Stimulated activated CD8-positive, alpha-beta memory T cell treated with anti-CD3 and anti-CD28 coated beads, Interleukin-7, amount 100 ng/mL, for 48 hours (primary cell): ENCODE measurements around the gene CACNB2.

ENCODE experiments used
- DNase-seq, 2 donors: peaks; one replicate each; pipeline ENCODE4 v3.0.0-alpha.2; 2020; ENCODE audit warnings: low read depth in 1 of 2; ENCODE audit errors: extremely low read depth in 1 of 2

The CACNB2 gene

GRCh38 chr10:18497806-18498369, 357.7 kb downstream of the CACNB2 start:
- DNase-seq: no peak

GRCh38 chr10:18498998-18499397, 358.8 kb downstream of the CACNB2 start:
- no peak for DNase-seq

DNA sequence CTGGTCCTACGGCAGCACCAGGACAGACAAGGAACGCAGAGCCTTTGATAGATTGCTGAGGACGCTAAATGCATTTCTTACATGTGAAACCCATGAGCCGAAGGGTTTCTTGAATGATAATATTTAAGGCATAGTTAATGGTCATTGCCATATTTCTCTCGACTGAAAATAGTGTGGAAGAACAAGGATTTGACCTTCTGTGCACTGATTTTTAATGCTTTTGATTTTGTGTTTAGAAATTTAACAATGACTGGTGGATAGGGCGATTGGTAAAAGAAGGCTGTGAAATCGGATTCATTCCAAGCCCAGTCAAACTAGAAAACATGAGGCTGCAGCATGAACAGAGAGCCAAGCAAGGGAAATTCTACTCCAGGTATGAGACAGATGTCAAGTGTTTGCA, 360.4 kb downstream of the CACNB2 start:
- no peak for DNase-seq

GRCh38 chr10:18501198-18501597, 361.0 kb downstream of the CACNB2 start:
- DNase-seq: no peak

DNA sequence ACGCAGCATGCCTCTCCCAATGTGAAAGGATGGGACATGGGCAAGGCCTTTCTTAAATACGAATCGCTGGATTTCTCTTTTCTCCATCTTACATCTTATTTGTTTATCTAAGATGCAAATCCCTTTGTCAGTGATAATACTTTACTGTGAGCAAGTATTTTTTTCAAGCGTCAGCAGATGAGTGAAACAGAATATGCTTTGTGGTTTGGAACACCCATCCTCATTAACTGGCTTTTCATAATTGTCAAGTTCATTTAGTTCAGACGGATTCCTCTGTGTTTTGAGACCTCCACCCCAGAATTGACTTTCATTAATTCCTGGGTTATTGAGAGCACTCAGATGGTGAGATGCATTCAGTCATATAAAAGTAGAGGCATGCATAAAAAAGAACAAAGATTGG, 361.4 kb downstream of the CACNB2 start:
- no peak for DNase-seq

- DNase-seq: no peak
These were observed 363.9 kb downstream of the CACNB2 start for GRCh38 chr10:18504161-18504560.

GRCh38 chr10:18505456-18506118, 365.4 kb downstream of the CACNB2 start:
- DNase-seq: no peak

DNA sequence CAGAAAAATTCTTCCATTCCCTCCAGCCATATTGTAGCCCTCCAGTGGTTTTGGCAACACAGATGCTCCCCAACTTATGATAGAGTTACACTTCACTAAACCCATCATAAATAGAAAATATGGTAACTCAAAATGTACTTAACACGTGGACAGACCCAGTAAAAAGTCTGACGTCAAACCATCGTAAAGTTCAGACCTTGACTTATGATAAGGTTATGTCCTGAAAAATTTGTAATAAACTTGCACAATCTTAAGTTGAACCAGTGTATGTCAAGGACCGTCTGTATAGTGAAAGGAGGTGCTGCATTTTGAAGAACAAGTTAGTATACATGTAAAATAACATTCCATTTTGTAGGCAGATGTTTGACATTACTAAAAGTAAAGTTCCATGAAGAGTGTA, 368.4 kb downstream of the CACNB2 start:
- no peak for DNase-seq

DNA sequence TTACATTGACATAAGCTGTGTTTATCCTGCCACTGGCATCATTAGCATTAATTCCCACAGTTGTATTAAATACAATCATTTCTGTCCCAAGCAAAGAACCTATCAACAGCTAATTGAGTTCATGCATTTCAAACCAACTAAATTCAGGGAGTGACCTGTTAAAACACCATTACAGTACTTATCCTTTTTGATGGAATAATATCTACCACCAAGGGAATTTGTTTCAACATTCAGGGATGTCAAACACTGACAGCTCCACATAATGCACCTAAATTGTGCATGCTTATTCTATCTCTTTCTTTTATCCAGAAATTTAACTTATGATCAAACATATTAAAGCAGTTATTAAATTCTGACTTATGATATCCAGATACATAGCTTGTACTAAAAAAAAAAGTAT, 374.3 kb downstream of the CACNB2 start:
- DNase-seq: no peak

DNA sequence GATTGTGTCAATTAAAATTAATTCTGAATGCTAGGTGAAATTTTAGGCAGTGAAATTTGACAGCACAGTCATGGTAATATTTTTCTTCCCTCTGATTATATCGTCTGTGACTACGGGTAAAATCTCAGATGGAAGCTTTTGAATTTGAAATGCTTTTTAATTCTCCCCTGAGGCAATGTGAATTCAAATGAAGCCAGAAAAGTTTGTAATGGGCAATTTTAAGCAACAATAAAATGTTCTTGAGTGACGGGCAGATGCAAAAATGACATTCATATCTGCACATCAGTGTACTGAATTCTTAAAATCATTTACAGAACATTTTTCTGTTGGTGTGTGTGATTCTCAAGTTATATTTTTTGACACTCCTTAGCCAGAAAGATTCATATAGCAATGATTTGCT, 376.6 kb downstream of the CACNB2 start:
- no peak for DNase-seq

DNA sequence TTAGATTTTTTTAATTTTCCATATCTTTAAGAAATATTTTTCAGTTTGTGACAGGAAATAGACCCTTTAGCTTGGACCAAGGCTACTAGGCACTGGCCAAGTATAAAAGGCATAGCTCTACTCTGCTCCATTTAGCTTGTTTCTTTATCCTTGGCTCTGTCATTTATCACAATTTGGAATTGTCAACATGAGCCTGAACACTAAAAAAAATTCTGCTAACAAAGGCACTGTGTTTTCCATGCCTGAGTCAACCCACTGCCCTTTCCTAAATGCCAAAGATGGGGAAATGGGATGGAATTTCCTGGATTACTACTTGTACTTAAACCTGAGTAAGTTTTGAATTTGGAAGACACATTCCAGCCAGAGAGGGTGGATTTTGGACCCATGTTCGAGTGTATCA, 382.8 kb downstream of the CACNB2 start:
- no peak for DNase-seq

GRCh38 chr10:18523858-18524257, 383.6 kb downstream of the CACNB2 start:
- no peak for DNase-seq

DNA sequence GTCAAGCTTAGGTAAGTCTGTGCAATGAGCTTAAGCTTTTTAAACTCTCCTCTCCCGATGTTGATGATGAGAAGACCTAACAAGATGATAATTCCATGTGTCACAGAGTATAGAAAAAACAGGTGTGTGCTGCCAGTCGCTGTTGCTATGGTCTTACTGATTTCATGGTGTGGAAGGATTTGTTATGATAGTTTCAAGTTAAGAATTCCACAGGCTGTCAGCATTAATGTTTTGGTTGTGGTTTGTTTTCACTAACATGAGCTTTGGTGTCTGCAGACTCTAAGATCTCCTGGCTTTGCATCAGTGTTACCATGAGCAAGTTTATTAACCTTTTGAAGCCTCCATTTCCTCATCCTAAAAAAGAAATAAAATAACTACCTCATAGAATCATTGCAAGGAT, 387.5 kb downstream of the CACNB2 start:
- no peak for DNase-seq

DNA sequence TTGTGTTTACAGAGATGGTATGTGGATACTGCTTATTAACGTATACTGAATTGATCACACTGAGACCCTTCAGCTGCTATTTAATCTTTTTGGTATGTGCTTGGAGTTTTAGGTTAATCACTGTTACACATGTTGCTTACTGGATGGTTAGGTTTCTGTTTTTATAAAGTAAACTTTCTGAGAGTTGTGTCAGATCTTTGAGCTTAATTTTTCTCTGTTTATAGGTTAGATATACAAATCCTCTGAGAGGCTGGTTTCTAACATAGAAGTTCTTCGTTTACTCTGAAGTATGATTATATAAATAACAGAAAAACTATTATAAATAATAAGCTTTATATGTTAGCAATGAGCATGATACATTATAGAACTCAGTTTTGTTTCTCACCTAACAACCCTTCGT, 388.1 kb downstream of the CACNB2 start:
- no peak for DNase-seq

- no peak for DNase-seq
These were observed 392.8 kb downstream of the CACNB2 start for GRCh38 chr10:18532881-18533535.

DNA sequence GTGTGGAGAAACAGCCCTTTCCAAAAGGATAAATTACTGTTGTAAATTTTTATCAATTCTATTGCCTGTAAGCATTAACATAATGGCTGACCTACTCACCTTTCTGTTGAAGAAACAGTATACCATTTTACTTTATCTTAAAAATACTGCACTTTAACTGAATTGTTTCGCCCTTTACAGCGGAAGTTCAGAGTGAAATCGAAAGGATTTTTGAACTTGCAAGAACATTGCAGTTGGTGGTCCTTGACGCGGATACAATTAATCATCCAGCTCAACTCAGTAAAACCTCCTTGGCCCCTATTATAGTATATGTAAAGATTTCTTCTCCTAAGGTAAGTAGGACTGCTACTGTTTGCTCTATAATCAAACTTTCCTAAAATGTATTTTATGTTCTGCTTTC, 393.7 kb downstream of the CACNB2 start:
- DNase-seq: no peak

DNA sequence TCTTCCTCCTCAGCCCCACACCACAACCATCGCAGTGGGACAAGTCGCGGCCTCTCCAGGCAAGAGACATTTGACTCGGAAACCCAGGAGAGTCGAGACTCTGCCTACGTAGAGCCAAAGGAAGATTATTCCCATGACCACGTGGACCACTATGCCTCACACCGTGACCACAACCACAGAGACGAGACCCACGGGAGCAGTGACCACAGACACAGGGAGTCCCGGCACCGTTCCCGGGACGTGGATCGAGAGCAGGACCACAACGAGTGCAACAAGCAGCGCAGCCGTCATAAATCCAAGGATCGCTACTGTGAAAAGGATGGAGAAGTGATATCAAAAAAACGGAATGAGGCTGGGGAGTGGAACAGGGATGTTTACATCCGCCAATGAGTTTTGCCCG, 399.1 kb downstream of the CACNB2 start:
- DNase-seq: no peak

DNA sequence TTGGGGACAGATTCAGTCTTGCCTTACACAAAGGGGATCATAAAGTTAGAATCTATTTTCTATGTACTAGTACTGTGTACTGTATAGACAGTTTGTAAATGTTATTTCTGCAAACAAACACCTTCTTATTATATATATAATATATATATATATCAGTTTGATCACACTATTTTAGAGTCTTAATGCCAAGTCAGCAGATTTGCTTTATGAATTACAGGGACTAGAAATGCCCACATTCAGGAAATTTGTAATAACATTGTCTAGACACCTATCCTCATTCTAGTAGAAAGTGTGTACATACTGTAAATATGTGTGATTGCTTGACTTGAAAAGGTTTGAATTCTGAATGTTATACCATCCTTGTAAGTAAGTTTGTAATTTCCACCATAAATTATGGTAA, 400.0 kb downstream of the CACNB2 start:
- DNase-seq: no peak

GRCh38 chr10:18542832-18543231, 402.6 kb downstream of the CACNB2 start:
- no peak for DNase-seq

DNA sequence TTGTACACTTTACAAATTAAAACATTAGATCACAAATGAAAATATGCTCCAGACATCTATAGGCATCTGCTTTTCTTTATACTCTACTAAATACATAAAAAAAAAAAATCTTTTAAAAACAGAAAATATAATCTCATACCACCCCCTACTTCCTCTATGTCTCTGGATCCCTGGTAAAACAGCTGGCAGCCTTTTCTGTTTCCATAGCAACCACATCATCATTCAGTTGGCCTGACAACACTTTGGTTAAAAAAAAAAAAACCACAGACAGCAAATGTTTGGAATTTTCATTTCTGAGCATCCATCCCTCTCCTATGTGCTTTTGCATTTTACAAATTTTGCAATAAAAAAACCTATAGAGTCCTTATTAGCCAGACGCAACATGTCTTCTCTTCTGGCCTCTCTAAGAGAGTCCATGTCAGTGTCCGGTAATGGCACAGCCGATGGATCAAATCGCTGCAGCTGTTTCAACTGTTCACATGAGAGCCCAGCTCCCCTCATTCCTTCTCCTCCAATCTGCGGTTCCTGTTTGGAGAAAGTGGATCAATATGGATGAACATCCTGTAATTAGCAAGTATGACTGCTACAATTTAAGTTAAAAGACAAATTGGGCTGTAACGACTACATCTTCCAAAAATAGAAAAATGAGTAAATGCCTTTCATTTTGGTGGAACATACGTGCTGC, 405.5 kb downstream of the CACNB2 start:
- DNase-seq: no peak

- DNase-seq: no peak
These were observed 408.9 kb downstream of the CACNB2 start for GRCh38 chr10:18549105-18549504.

GRCh38 chr10:18551473-18551872, 411.2 kb downstream of the CACNB2 start:
- DNase-seq: no peak
